NCI-H1436 (cell line): Measurements from ENCODE around the gene VWF.
"Not testable (repeated sequence)": the region's sequence is repeated elsewhere in the genome, so short reads cannot be mapped to it uniquely, and the experiment has no call there.

Experiments used
- DNase-seq: peaks from one replicate; lab custom pipeline; 2025; lab: John Stamatoyannopoulos, UW

The VWF gene

GRCh38 chr12:6124411-6125309, at the start of gene VWF:
Gene VWF, minus strand, starts transcription at chr12:6124670. Its CDS starts 1,474 bp downstream, at chr12:6123196.
- no peak for DNase-seq

- no peak for DNase-seq
Observed at GRCh38 chr12:6172862-6173261, 48.4 kb upstream of the VWF start.

GRCh38 chr12:6172086-6172485, 47.6 kb upstream of the VWF start:
- no peak for DNase-seq

- no peak for DNase-seq
Observed at GRCh38 chr12:6171409-6172015, 47.0 kb upstream of the VWF start.

GRCh38 chr12:6167327-6168280, 43.1 kb upstream of the VWF start:
- no peak for DNase-seq

GRCh38 chr12:6166808-6167207, 42.3 kb upstream of the VWF start:
- no peak for DNase-seq

GRCh38 chr12:6165395-6165794, 40.9 kb upstream of the VWF start:
- no peak for DNase-seq

- DNase-seq, result no peak
Observed at GRCh38 chr12:6163416-6164060, 39.1 kb upstream of the VWF start.

- DNase-seq, result no peak
Observed at GRCh38 chr12:6161124-6161882, 36.8 kb upstream of the VWF start.

GRCh38 chr12:6160049-6160649, 35.7 kb upstream of the VWF start:
- not testable (repeated sequence) for DNase-seq

GRCh38 chr12:6159166-6160011, 34.9 kb upstream of the VWF start:
- not testable (repeated sequence) for DNase-seq

- no peak for DNase-seq
Observed at GRCh38 chr12:6158749-6159148, 34.3 kb upstream of the VWF start.

- no peak for DNase-seq
Observed at GRCh38 chr12:6158255-6158654, 33.8 kb upstream of the VWF start.

GRCh38 chr12:6157482-6157881, 33.0 kb upstream of the VWF start:
- DNase-seq, result no peak

- DNase-seq, result no peak
Observed at GRCh38 chr12:6154730-6155459, 30.4 kb upstream of the VWF start.

- DNase-seq, result not testable (repeated sequence)
Observed at GRCh38 chr12:6148722-6149121, 24.3 kb upstream of the VWF start.

- no peak for DNase-seq
Observed at GRCh38 chr12:6148061-6148460, 23.6 kb upstream of the VWF start.

- no peak for DNase-seq
Observed at GRCh38 chr12:6146951-6147350, 22.5 kb upstream of the VWF start.

GRCh38 chr12:6146509-6146908, 22.0 kb upstream of the VWF start:
- DNase-seq, result no peak
